IMR-90 (cell line): ENCODE measurements around the gene BBS5.

Experiments
- BHLHE40 ChIP-seq: fragments of 150-350 bp; IDR thresholded peaks from 2 replicates; pipeline ENCODE4 v1.6.1; 2016; ENCODE audit warnings: mild to moderate bottlenecking, low read depth, low read length
- CTCF ChIP-seq: conservative IDR thresholded peaks from 2 replicates; pipeline ENCODE4 v1.5.1; 2012; ENCODE audit warnings: mild to moderate bottlenecking, low read depth, low read length, improper control_type of control experiment
- ELK1 ChIP-seq: fragments of 150-350 bp; IDR thresholded peaks from 2 replicates; pipeline ENCODE4 v1.6.1; 2016; ENCODE audit warnings: low read depth, mild to moderate bottlenecking, low read length, moderate library complexity, borderline replicate concordance
- MAFK ChIP-seq: IDR thresholded peaks from 2 replicates; pipeline ENCODE4 v1.6.1; 2012; ENCODE audit warnings: low read depth, low read length, improper control_type of control experiment
- MXI1 ChIP-seq: IDR thresholded peaks from 2 replicates; pipeline ENCODE4 v1.6.1; 2012; ENCODE audit warnings: low read depth, mild to moderate bottlenecking, low read length, moderate library complexity, borderline replicate concordance
- POLR2A ChIP-seq: IDR thresholded peaks from 2 replicates; pipeline ENCODE4 v1.6.1; 2012; ENCODE audit warnings: mild to moderate bottlenecking, low read depth, low read length
- RAD21 ChIP-seq: IDR thresholded peaks from 2 replicates; pipeline ENCODE4 v1.6.1; 2012; ENCODE audit warnings: low read length, improper control_type of control experiment
- SMC3 ChIP-seq: fragments of 150-350 bp; IDR thresholded peaks from 2 replicates; pipeline ENCODE4 v1.6.1; 2016; ENCODE audit warnings: low read depth, mild to moderate bottlenecking, antibody characterized with exemption, low read length, moderate library complexity
- TF ChIP-seq, protein P1 (sequence below): fragments of 150-350 bp; IDR thresholded peaks from 2 replicates; pipeline ENCODE4 v1.6.1; 2017; ENCODE audit warnings: mild to moderate bottlenecking, antibody characterized with exemption, low read length, low read depth

DNA sequence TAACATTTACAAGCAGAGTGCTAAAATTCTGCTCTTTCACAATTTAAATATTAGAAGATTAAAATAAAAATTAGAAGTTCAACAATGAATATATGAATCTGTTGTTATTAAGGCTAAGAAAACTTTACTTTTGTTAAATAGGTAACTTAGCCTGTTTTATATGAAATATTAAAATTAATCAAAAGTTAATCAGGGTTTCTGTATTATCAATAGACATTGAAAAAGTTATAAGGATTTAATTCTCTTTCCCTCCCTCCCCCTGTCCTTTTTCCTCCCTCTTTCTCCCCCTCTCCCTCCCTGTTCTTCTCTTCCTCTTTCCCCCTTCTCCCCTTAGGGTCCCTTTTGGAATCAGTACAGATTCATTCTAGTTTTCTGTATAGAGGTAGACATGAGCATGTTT is 12.1 kb downstream of the BBS5 start:
- TF ChIP-seq CTCF (no peak), MXI1 (no peak), POLR2A (no peak), ELK1 (no peak), MAFK (no peak), SMC3 (no peak), RAD21 (no peak), BHLHE40 (no peak)
- TF ChIP-seq, protein P1, sequence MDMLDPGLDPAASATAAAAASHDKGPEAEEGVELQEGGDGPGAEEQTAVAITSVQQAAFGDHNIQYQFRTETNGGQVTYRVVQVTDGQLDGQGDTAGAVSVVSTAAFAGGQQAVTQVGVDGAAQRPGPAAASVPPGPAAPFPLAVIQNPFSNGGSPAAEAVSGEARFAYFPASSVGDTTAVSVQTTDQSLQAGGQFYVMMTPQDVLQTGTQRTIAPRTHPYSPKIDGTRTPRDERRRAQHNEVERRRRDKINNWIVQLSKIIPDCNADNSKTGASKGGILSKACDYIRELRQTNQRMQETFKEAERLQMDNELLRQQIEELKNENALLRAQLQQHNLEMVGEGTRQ, result no peak
